ENCODE measurements around the gene BARX2.

The BARX2 gene

DNA sequence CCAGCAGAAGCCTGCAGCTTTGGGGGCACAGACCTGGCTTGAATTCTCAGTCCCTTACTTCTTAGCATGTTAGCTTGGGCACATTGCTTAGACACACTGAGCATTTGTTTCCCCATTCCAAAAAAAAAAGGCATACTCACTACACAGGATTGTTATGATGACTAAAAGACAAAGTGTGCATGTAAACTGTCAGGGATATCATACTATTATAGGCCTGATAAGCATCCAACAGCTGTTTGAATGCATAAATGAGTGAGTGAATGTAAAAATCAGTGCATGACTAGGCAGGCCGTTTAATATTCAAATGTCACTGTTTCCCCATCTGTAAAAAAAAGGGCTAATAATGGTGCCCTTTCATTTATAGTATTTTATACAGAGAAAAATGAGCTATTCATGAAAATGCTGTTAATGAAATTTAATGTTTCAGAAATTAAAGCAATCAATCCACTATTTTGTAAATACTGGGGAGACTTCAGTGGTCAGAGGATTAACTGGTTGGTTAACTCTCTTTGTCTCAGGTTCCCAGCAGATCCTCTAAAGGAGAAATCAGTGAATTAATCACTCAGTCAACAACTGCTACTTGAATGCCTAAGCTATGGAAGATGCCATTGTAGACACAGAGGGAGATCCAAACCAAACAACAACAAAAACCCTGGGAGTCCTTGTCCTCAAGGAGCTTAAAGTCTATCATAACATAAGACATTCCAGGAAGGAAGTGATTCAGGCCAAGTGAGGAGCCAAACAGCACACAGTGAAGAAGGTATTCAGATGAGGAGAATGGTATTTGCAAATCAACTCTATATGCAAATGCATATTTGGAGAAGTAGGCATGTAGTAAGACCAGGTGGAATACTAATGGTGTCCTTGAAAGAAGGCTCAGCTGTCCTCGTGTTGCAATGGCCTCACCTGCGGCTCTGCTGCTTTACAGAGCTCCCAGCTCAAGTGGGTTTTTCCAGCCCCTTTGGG, 26.8 kb downstream of the BARX2 start:
- DNase-seq, result no peak

DNA sequence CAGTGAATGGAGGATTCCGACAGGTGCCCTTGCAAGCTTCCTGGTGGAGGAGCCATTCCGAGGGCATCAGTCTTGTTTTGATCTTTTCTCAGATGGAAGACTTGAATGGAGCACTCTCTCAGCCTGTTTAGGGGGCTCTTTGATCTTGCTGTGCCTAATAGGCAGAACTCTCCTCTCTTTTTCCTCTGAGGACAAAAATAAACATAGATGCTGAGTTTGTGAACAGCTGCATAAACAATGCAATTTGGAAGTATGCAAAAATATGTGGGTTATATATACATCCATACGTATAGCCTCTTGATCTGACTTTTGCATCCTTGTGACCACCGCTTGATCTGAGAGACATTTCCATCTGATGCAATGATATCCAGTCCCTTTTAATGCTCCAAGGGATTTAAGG, 29.1 kb downstream of the BARX2 start:
- DNase-seq, result no peak

GRCh38 chr11:129408865-129409444, 33.3 kb downstream of the BARX2 start:
- DNase-seq, result no peak

DNA sequence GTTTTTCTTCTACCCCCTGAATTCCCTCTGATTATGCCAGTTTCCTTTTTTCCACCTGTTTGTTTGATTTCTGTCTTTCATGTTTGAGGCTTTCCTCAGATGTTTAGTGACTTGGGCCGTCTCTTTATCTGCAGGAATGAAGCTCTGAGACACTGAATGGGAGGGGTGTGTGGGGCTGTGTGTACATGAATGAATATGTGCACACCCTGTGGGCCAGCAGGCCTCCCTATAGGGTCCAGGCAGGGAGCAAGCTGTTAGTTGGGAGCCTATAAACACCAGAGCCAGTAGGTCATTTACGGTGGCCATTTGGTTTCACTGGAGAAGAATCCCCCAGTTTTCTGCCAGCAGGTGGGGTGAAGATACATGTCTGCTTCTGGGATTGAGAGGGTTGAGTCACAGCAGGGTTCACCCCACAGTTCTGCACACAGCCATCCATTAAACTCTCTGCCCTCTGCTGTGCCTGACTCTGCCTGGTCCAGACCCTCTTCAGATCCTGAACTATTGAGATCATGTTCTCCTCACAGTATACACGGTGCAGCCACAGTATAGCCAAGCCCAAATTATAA, 34.8 kb downstream of the BARX2 start:
- no peak for DNase-seq

- no peak for DNase-seq
Observed at GRCh38 chr11:129412494-129412893, 36.8 kb downstream of the BARX2 start.

GRCh38 chr11:129414144-129414872, 38.7 kb downstream of the BARX2 start:
- DNase-seq, result no peak

DNA sequence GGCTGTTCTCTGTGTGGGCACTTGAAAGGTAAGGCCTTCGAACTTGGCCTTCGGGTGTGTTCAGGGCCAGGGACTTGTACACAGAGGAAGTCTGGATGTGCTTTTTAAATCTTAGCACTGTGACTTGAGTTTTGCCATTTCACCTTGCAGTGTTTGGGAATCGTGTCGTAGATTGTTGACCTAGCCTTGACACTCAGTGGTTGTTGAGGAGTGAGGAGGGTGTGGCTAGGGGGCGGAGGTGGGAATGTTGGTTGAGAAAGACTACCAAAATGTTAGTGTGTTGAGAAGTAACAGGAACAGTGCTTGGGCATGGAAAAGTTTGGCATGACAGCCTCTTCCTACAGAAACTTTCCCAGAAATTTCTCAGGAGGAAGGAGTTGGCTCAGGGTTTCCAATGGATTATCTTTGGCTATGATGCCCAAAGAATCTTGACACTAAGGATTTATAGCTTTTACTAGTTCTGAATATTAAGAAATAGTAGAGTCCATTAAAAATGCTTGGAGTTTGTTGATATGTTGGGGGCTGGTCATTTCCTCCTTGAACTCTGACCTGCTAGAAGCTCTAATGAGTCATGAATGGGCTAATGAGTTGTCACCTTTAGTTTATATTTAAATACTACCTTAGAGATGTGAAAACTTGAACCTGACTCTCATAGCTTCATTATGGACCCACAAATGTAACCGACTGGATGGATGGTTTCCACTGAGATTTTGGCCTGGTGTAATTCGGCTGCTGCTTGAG, 40.6 kb downstream of the BARX2 start:
- no peak for DNase-seq

DNA sequence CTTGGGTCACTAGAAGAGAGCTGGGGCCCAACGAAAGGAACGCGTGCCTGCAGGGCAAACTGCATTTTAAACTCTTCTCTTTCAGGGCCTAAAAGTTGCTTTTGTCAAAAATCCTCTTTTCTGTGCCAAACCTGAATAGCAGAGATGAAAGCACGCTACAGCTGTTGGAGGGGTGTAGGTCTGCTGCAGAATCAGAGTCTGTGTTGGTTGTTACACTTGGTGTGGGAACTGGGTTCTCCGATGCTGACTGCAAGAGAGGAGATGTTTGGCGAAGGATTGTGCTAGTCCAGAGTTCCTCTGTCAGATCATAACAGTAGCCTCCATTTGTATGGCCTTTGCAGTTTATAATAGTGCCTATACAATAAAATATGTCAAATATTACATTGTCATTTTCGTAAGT, 41.8 kb downstream of the BARX2 start:
- DNase-seq, result no peak

GRCh38 chr11:129418039-129418438, 42.4 kb downstream of the BARX2 start:
- DNase-seq, result no peak

DNA sequence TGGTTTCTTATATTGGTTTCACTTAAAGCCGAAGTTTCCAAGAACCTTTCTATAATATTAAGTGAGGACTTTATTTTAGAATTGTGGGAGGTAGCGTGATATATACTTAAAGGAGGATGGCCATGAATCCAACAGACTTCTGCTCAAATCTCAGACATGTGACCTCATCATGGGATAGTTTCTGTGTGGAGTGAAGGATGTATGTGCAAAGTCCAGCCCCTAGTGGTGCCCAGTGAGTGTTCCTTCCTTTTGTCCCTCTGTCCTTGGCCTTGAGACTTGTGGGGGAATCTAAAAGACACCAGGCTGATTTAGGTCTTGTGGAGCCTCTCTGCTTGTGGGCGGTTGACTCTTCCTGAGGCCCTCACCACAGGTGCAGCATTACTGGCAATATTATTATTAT, 43.7 kb downstream of the BARX2 start:
- DNase-seq, result no peak

- DNase-seq, result no peak
Observed at GRCh38 chr11:129423426-129423825, 47.8 kb downstream of the BARX2 start.

DNA sequence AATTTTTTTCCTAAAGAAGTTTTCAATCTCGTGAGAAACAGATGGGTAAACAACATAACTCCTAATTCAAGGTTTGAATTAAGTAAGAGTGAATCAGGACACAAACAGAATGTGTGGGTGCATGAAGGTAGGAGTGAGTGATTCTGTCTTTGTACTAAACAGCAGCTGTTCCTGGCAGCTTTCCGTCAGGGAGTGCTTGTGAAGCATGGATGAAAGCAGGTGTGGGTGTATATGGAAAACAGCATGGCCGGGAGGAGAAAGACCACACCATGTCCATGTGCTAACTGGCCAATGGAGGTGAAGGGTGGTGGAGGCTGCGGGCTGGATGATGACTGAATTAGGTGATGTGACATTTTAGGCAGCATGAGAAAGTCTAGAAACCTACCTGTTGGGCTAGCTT, 49.6 kb downstream of the BARX2 start:
- no peak for DNase-seq

- DNase-seq, result no peak
Observed at GRCh38 chr11:129426038-129426437, 50.4 kb downstream of the BARX2 start.

GRCh38 chr11:129426776-129427175, 51.1 kb downstream of the BARX2 start:
- DNase-seq, result no peak

DNA sequence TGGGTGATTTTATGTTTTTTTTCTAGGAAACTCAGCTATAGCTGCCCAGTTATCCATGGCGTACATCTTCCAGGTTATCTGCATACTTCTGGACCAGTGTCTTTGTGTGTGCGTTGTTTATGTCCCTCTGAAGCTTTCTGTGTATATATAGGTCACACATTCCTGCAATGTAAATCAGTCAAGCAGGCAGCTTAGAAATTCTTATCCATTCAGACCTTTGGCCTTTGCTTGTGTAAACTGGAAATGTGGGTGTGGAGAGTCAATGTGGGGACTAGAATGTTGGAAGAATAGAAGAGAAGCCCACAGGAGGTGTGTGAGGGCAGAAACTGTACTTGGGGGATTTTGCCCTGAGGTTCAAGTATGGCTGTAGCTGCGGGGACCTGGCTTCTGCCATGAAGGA, 51.7 kb downstream of the BARX2 start:
- no peak for DNase-seq

DNA sequence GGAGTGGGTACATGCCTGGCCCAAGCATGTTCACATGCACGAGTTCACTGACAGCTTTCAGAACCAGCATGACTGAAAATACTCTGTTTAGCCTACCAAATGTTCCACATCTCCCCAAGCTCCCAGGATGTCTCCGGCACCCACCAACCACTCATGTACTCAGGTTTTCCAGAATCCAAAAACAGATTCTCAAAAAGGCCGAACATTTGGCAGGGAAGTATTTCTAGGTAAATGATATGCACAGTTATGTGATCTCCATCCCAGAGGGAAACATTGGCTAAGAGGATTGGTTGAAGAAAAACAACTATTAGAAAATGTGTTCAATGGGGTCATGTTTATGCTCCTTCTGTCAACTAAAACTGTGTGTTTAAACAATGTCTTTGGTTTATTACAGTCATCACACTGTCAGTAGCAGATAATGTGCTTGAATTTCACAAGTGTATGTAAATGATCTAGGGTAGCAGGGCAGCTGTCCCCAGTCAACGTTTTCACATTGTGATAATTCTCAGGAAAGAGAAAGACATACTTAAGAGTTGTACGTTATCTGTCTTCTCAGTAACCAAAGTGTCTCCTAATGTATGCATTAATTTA, 52.3 kb downstream of the BARX2 start:
- no peak for DNase-seq

- DNase-seq, result no peak
Observed at GRCh38 chr11:129428557-129428956, 52.9 kb downstream of the BARX2 start.

DNA sequence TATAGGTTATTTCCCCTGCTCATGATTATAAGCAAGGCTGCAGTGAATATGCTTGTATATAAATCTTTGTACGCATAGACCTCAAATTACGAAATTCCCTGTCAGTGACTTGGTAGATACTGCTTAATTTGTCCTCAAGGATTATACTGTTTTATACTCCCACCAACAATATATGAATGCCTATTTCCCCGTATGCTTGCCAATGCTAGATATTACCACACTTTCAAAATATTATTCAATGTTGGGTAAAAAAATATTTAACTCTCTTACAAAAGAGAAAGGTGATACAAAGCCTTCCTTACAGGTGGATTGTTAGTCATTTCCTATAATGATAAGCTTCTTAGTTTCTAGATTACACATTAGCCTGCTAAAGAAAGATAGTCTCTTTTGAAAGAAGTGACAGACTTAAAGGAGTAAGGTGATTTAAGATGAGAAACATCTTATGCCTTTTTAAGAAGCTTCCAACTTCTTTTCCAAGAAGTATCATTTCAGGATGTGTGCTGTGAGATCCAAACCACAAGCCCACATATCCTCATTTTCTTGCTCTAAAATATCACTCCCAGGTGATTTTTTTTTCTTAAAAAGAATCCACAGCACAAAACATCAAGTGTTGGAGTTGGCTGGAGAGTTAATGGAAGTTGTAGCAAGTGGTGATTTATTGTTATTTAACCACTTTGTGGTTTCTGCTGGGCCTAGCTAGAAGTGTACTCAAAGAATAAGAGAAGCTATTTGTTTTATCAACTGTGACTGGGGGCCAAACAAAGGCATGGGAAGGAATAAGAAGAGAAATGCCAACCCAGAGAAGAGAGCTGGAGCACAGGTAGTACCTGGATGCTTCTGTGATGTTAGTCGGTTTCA, 59.2 kb downstream of the BARX2 start:
- no peak for DNase-seq

GRCh38 chr11:129435499-129436245, 60.0 kb downstream of the BARX2 start:
- DNase-seq, result no peak

GRCh38 chr11:129436573-129436972, 60.9 kb downstream of the BARX2 start:
- DNase-seq, result no peak
